Measurements from ENCODE around the gene DENND10. TPM values are rescaled to one million over a fixed set of nuclear protein-coding genes. Genes with fewer than 3 reads are reported as not detected.
A peak's percentile ranks its signal among the peaks of the same experiment; 100 is the strongest.

DENND10 gene
- total and polyA plus RNA-seq, 7 donors: 6.6 to 27.9 (median 19.1) TPM

DNA sequence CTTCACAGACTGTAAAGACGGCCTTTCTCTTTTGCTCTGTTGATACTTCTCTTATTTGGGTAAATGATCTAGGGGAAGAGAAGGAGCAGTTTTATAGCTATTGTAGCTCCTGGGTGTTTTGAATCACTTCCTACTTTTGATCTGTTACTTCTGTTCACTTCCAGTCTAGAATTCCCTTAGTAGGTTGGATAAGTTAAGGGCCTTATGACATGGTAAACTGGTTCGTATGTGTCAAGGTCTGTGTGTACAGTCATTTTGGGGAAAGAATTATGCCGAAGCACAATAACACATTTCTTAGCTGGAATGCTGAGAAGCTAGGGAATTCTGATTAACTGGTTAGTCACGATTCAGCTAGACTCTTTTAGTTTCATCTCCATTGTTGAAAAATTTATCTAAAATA lies 8.1 kb downstream of the DENND10 start:
- TF ChIP-seq, protein P1, sequence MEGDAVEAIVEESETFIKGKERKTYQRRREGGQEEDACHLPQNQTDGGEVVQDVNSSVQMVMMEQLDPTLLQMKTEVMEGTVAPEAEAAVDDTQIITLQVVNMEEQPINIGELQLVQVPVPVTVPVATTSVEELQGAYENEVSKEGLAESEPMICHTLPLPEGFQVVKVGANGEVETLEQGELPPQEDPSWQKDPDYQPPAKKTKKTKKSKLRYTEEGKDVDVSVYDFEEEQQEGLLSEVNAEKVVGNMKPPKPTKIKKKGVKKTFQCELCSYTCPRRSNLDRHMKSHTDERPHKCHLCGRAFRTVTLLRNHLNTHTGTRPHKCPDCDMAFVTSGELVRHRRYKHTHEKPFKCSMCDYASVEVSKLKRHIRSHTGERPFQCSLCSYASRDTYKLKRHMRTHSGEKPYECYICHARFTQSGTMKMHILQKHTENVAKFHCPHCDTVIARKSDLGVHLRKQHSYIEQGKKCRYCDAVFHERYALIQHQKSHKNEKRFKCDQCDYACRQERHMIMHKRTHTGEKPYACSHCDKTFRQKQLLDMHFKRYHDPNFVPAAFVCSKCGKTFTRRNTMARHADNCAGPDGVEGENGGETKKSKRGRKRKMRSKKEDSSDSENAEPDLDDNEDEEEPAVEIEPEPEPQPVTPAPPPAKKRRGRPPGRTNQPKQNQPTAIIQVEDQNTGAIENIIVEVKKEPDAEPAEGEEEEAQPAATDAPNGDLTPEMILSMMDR (IDR thresholded peaks at IDR 0.05): no peak
- no peak for ATAC-seq

GRCh38 chr10:119113751-119114732 lies 10.1 kb downstream of the DENND10 start:
- peak overlapping the region; percentile 73 for H3K27ac ChIP-seq
- H3K36me3 ChIP-seq (ENCODE audit: insufficient read depth in 1 of 2, low read depth in 1 of 2): peaks cover 2 to 79% of the 10 kb centered on the region in 2 donors
- no peaks in the 10 kb centered on the region for H3K9me3 ChIP-seq
- H3K4me1 ChIP-seq: peaks cover 7% of the 10 kb centered on the region
- 77 to 86% (median 84%) methylated on average over 11 of the region's 11 CpGs for WGBS, 3 donors
- H3K27me3 ChIP-seq (ENCODE audit: insufficient read depth in 3 of 3, low read length in 2 of 3): no peaks in the 10 kb centered on the region
- intact Hi-C loops (cut with DNase I): no loop called here
- TF ChIP-seq, protein P1 (IDR thresholded peaks at IDR 0.05): no peak
- no peak overlapping the region for H3K4me3 ChIP-seq
- DNase-seq (no peak), ATAC-seq (peak; percentile 71 to 94 (median 85))

More for the DNA sequence above, 8.1 kb downstream of the DENND10 start:
- Histone ChIP-seq H3K36me3 (ENCODE audit: insufficient read depth in 1 of 2, low read depth in 1 of 2) (peaks cover 2 to 77% of the 10 kb centered on the region in 2 donors), H3K4me3 (no peak overlapping the region), H3K27ac (no peak overlapping the region), H3K4me1 (peaks cover 7% of the 10 kb centered on the region), H3K27me3 (ENCODE audit: insufficient read depth in 3 of 3, low read length in 2 of 3) (no peaks in the 10 kb centered on the region), H3K9me3 (no peaks in the 10 kb centered on the region)
- 91 to 94% (median 94%) methylated on average over 4 of the region's 4 CpGs for WGBS, 3 donors
- intact Hi-C loops (cut with DNase I): no loop called here
- DNase-seq: no peak

GRCh38 chr10:119115926-119116325 lies 12.0 kb downstream of the DENND10 start:
- DNase-seq (no peak), ATAC-seq (no peak)
- WGBS, 3 donors: 88 to 90% (median 88%) methylated on average over 9 of the region's 9 CpGs

DNA sequence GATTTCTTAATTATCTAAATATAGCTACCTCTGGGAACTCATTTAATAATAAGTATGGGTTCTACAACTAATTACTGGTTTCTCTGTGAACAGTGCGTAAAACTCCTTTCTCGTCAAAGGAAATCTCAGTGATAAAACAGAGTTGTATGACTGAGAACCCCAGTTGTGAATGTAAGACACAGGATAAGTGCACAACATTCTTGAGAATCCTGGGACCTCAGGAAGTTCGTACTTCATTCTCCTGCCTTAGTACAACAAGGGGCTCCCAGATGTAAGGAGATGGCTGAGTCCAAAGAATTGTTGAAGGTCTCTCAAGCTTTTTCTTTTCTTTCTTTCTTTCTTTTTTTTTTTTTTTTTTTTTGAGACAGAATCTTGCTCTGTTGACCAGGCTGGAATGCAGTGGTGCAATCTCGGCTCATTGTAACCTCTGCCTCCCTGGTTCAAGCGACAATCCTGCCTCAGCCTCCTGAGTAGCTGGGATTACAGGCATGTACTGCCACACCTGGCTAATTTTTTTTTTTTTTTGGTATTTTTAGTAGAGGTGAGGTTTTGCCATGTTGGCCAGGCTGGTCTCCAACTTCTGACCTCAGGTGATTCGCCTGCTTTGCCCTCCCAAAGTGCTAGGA lies 12.5 kb downstream of the DENND10 start:
- TF ChIP-seq, protein P1 (IDR thresholded peaks at IDR 0.05): no peak
- H3K27me3 ChIP-seq (ENCODE audit: insufficient read depth in 3 of 3, low read length in 2 of 3): no peaks in the 10 kb centered on the region
- H3K4me1 ChIP-seq: peaks cover 22% of the 10 kb centered on the region
- intact Hi-C loops (cut with DNase I): loop anchor here in 1 of 2 donors (5.0 kb wide), 1 partner anchor 46 kb away; no protein-coding TSS in a partner anchor
- no peak overlapping the region for H3K27ac ChIP-seq
- ATAC-seq: no peak
- DNase-seq: no peak
- H3K4me3 ChIP-seq: no peak overlapping the region
- peaks cover 2 to 67% of the 10 kb centered on the region in 2 donors for H3K36me3 ChIP-seq (ENCODE audit: insufficient read depth in 1 of 2, low read depth in 1 of 2)
- no peaks in the 10 kb centered on the region for H3K9me3 ChIP-seq
- 94 to 97% (median 95%) methylated on average over 6 of the region's 6 CpGs for WGBS, 3 donors

More at GRCh38 chr10:119115926-119116325, 12.0 kb downstream of the DENND10 start:
- H3K36me3 ChIP-seq (ENCODE audit: insufficient read depth in 1 of 2, low read depth in 1 of 2): peaks cover 2 to 72% of the 10 kb centered on the region in 2 donors
- H3K9me3 ChIP-seq: no peaks in the 10 kb centered on the region
- no peak overlapping the region for H3K27ac ChIP-seq
- H3K4me3 ChIP-seq: no peak overlapping the region
- intact Hi-C loops (cut with DNase I): loop anchor here in 1 of 2 donors (5.0 kb wide), 1 partner anchor 46 kb away; no protein-coding TSS in a partner anchor
- no peaks in the 10 kb centered on the region for H3K27me3 ChIP-seq (ENCODE audit: insufficient read depth in 3 of 3, low read length in 2 of 3)
- peaks cover 20% of the 10 kb centered on the region for H3K4me1 ChIP-seq
- TF ChIP-seq, protein P1 (IDR thresholded peaks at IDR 0.05): no peak

Data from psoas muscle (tissue), 8 donors.